ENCODE results near the gene LRP2.

DNA sequence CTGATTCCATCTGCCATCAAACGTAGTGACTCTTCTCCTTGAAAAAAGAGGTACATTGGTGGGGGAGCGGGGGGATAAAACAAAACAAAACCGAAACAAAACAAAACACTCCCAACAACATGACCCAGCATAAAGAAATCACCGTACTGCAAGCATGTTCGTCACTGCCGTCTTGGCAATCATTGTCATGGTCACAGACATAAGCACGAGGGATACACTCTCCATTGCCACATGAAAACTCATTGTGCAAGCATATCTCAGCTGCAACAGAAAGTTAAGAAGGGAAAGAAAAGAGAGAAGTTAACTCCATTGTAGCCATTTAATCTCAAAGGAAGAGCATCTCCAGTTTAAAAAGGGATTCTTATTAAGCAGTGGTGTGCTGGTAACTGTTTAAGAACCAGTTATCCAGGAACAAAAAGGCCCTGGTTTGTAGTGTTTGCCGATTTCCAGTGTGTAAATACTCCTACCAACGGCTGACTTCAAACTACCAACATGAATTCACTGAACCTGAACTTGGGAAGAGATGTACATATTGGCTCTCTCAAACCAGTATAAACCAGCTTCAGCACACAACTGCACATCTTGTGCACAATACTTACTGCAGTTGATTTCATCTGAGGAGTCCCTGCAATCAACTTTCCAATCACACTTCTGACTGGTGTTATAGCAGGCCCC, 68.2 kb downstream of the LRP2 start:
- TF ChIP-seq, protein P1, sequence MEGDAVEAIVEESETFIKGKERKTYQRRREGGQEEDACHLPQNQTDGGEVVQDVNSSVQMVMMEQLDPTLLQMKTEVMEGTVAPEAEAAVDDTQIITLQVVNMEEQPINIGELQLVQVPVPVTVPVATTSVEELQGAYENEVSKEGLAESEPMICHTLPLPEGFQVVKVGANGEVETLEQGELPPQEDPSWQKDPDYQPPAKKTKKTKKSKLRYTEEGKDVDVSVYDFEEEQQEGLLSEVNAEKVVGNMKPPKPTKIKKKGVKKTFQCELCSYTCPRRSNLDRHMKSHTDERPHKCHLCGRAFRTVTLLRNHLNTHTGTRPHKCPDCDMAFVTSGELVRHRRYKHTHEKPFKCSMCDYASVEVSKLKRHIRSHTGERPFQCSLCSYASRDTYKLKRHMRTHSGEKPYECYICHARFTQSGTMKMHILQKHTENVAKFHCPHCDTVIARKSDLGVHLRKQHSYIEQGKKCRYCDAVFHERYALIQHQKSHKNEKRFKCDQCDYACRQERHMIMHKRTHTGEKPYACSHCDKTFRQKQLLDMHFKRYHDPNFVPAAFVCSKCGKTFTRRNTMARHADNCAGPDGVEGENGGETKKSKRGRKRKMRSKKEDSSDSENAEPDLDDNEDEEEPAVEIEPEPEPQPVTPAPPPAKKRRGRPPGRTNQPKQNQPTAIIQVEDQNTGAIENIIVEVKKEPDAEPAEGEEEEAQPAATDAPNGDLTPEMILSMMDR (IDR thresholded peaks at IDR 0.05): no peak
- TF ChIP-seq POLR2AphosphoS5 (IDR thresholded peaks at IDR 0.05) (no peak), EP300 (IDR thresholded peaks at IDR 0.05) (no peak)

All from gastroesophageal sphincter (tissue), 3 donors.